Neural cell (in vitro differentiated cells): Measurements from ENCODE around the gene MUSK.

Experiments used
- CTCF ChIP-seq: fragments of 450-650 bp; IDR thresholded peaks from 2 replicates; pipeline ENCODE4 v1.5.1; 2014; ENCODE audit warnings: antibody characterized with exemption, mild to moderate bottlenecking, moderate library complexity; ENCODE audit not compliant: poor library complexity, severe bottlenecking
- EP300 ChIP-seq: fragments of 450-650 bp; conservative IDR thresholded peaks from 2 replicates; pipeline ENCODE4 v1.6.1; 2014; ENCODE audit warnings: antibody characterized with exemption, mild to moderate bottlenecking, moderate library complexity; ENCODE audit not compliant: poor library complexity, severe bottlenecking
- EZH2 ChIP-seq: fragments of 200-600, 300-800 bp; shearing (Covaris generic), sonication (generic); IDR thresholded peaks from 2 replicates; pipeline ENCODE4 v1.6.1; 2014; ENCODE audit warnings: antibody characterized with exemption, low read length, borderline replicate concordance, mild to moderate bottlenecking; ENCODE audit not compliant: insufficient read depth, poor library complexity, severe bottlenecking
- MXI1 ChIP-seq: fragments of 450-650 bp; conservative IDR thresholded peaks from 2 replicates; pipeline ENCODE4 v1.6.1; 2014; ENCODE audit warnings: antibody characterized with exemption, mild to moderate bottlenecking; ENCODE audit not compliant: poor library complexity, severe bottlenecking

GRCh38 chr9:110815361-110815760 lies 146.8 kb downstream of the MUSK start:
- TF ChIP-seq EP300 (no peak), EZH2 (no peak), CTCF (no peak), MXI1 (no peak)
